Chondrocyte (in vitro differentiated cells): Measurements from ENCODE around the gene ARTN. TPM values are rescaled to one million over a fixed set of nuclear protein-coding genes. Genes with fewer than 3 reads are reported as not detected.

Experiments used
- DNase-seq: peaks from one replicate; pipeline ENCODE4 v3.0.0; 2021; ENCODE audit warnings: mixed read lengths, low spot score
- H3K27ac Mint-ChIP-seq: one replicate; pipeline ENCODE4 v1.8.0; 2021; ENCODE audit warnings: mild to moderate bottlenecking, moderate library complexity, mixed read lengths; ENCODE audit not compliant: unreplicated experiment
- H3K27me3 Mint-ChIP-seq: 2 replicates; pipeline ENCODE4 v1.8.0; 2021; ENCODE audit warnings: low read depth, mixed read lengths
- H3K36me3 Mint-ChIP-seq: 2 replicates; pipeline ENCODE4 v1.8.0; 2021; ENCODE audit warnings: low read depth, mixed read lengths
- H3K4me1 Mint-ChIP-seq: 2 replicates; pipeline ENCODE4 v1.8.0; 2021; ENCODE audit warnings: low read depth, mild to moderate bottlenecking, mixed read lengths
- H3K4me3 Mint-ChIP-seq: one replicate; pipeline ENCODE4 v1.8.0; 2021; ENCODE audit warnings: mild to moderate bottlenecking, moderate library complexity, mixed read lengths; ENCODE audit not compliant: unreplicated experiment
- H3K9me3 Mint-ChIP-seq: 2 replicates; pipeline ENCODE4 v1.8.0; 2021; ENCODE audit warnings: low read depth, mixed read lengths
- total RNA-seq: library from RNA; stranded (reverse); gene quantifications from 3 replicates; pipeline ENCODE4 v1.2.1, GENCODE V29; 2021
- TF ChIP-seq, protein P1 (sequence below): fragments of 200-600 bp; sonication (generic); IDR thresholded peaks from 2 replicates; pipeline ENCODE4 v1.5.0; 2021; ENCODE audit warnings: antibody characterized with exemption, mild to moderate bottlenecking, moderate library complexity

Gene ARTN
- total RNA-seq, 1 donor from 2014 or later, result 0.50 TPM

DNA sequence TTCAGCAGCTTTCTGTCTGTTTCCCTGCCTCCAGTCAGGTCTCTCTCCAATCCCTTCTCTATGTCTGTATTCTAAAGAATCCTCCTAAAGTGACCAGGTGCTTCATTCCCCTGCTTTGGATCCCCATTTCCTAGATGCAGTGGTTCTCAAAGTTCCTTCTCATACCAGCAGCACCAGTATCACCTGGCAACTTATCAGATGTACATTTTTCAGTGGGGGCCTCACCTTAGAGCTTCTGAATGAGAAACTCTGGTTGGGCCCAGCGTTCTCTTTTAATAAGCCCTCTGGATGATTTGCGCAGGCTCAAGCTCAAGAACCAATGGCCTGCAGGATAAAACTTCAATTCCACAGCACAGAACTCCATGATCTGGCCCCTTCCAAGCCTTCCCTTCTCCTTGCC lies 25.4 kb upstream of the ARTN start:
- H3K36me3 Mint-ChIP-seq, result peaks cover 7% of the 10 kb centered on the region
- H3K4me1 Mint-ChIP-seq, result peaks cover 15% of the 10 kb centered on the region
- no peaks in the 10 kb centered on the region for H3K9me3 Mint-ChIP-seq
- no peak overlapping the region for H3K4me3 Mint-ChIP-seq
- DNase-seq, result no peak
- no peak overlapping the region for H3K27ac Mint-ChIP-seq
- TF ChIP-seq, protein P1, sequence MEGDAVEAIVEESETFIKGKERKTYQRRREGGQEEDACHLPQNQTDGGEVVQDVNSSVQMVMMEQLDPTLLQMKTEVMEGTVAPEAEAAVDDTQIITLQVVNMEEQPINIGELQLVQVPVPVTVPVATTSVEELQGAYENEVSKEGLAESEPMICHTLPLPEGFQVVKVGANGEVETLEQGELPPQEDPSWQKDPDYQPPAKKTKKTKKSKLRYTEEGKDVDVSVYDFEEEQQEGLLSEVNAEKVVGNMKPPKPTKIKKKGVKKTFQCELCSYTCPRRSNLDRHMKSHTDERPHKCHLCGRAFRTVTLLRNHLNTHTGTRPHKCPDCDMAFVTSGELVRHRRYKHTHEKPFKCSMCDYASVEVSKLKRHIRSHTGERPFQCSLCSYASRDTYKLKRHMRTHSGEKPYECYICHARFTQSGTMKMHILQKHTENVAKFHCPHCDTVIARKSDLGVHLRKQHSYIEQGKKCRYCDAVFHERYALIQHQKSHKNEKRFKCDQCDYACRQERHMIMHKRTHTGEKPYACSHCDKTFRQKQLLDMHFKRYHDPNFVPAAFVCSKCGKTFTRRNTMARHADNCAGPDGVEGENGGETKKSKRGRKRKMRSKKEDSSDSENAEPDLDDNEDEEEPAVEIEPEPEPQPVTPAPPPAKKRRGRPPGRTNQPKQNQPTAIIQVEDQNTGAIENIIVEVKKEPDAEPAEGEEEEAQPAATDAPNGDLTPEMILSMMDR, result no peak
- H3K27me3 Mint-ChIP-seq, result no peaks in the 10 kb centered on the region

DNA sequence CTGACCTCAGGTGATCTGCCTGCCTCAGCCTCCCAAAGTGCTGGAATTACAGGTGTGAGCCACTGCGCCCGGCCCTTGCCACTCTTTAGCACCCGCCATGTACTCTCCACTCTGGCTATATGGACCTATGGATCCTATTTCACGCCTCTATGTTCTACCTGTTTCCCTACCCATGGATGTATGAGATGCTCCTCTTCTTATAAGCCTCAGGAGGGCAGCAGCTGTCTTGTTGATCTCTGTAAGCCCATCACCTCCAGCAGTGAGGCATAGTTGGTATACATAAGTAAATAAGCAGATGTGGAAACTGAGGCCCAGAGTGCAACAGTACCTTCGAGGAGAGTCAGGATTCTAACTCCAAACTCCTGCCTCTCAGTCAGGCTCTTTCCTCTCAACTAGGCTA lies 24.7 kb upstream of the ARTN start:
- Mint-ChIP-seq H3K36me3 (peaks cover 9% of the 10 kb centered on the region), H3K4me3 (no peak overlapping the region), H3K27me3 (no peaks in the 10 kb centered on the region), H3K4me1 (peaks cover 17% of the 10 kb centered on the region), H3K27ac (no peak overlapping the region), H3K9me3 (no peaks in the 10 kb centered on the region)
- TF ChIP-seq, protein P1, result no peak
- no peak for DNase-seq

DNA sequence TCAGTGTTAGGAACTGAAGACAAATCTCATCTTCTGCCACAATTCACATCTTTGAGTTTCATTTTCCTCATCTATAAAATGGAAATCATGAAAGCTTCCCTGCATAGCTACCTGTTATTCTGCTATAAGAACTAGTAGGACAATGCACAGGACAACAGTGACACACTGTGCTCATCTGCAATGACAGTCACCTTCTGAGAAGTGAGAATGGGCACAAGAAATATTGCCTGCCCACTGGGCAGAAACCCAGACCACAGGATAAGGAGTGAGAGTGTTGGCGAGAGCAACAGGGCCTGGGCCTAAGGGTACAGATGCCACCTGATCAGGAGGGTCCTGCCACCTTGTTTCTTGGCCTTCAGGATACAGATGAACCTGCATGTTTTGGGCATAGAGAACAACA lies 23.3 kb upstream of the ARTN start:
- TF ChIP-seq, protein P1, result no peak
- Mint-ChIP-seq H3K27me3 (no peaks in the 10 kb centered on the region), H3K27ac (no peak overlapping the region), H3K36me3 (peaks cover 9% of the 10 kb centered on the region), H3K4me3 (no peak overlapping the region), H3K9me3 (no peaks in the 10 kb centered on the region), H3K4me1 (peaks cover 17% of the 10 kb centered on the region)
- no peak for DNase-seq

DNA sequence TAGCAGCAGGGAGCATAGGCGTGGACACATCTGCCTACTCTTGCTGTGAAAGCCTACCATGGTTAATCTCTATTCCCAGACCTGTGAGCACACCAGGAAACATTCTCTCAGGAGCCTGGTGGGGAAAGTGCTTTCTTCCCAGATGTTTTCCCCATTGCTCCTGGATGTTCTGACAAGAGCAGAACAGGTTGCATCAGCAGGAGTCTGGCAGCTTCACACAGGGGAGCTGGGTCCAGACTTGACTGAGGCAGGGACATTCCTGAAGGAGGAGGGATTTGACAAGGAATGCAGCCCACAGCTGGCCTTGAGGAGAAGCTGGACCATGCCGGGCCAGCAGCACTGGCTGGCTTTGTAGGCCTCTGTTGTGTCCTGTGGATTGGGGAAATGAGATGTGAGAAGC lies 21.0 kb upstream of the ARTN start:
- Mint-ChIP-seq H3K36me3 (peaks cover 10% of the 10 kb centered on the region), H3K27me3 (no peaks in the 10 kb centered on the region), H3K9me3 (no peaks in the 10 kb centered on the region), H3K27ac (peak overlapping the region; percentile 85), H3K4me1 (peaks cover 17% of the 10 kb centered on the region), H3K4me3 (no peak overlapping the region)
- DNase-seq, result no peak
- TF ChIP-seq, protein P1, result no peak

DNA sequence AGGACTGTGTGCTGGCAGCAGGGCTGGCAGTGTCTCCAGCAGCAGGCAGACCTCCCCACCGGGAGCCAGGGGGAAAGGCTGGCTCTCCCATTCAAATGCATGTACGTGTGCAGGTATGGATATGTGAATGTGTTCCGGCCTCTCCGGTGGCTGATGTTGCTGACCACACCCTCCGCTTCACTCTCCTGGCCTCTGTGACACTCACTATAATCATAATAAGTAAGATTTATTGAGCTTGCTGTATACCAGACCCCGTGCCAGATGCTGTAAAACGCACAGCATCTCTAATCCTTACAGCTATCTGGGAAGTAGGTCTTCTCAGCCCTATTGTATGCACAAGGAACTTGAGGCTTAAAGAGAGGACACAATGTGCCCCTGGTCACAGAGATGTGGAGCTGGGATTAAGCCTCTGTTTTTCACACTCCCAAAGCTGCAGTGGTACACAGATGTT lies 20.5 kb upstream of the ARTN start:
- H3K27me3 Mint-ChIP-seq, result no peaks in the 10 kb centered on the region
- H3K4me3 Mint-ChIP-seq, result no peak overlapping the region
- no peak for DNase-seq
- no peaks in the 10 kb centered on the region for H3K9me3 Mint-ChIP-seq
- TF ChIP-seq, protein P1, result no peak
- H3K27ac Mint-ChIP-seq, result peak overlapping the region; percentile 85
- peaks cover 8% of the 10 kb centered on the region for H3K36me3 Mint-ChIP-seq
- peaks cover 17% of the 10 kb centered on the region for H3K4me1 Mint-ChIP-seq
